Esophagus muscularis mucosa (tissue), 3 donors: ENCODE measurements around the gene SH3PXD2B.

Experiments used
- CTCF ChIP-seq, 3 experiments: fragments of 200-600 bp in 2 of 3; fragments of 450-650 bp in 1 of 3; sonication (generic) in 2 of 3; IDR thresholded peaks; one replicate each; pipeline ENCODE4 v1.5.1; 2017 to 2019; ENCODE audit warnings: antibody characterized with exemption in 3 of 3, mild to moderate bottlenecking in 2 of 3, moderate library complexity in 1 of 3
- EP300 ChIP-seq: sonication (generic); formaldehyde crosslinking; IDR thresholded peaks from one replicate; pipeline ENCODE4 v1.6.1; 2017; ENCODE audit warnings: antibody characterized with exemption

DNA sequence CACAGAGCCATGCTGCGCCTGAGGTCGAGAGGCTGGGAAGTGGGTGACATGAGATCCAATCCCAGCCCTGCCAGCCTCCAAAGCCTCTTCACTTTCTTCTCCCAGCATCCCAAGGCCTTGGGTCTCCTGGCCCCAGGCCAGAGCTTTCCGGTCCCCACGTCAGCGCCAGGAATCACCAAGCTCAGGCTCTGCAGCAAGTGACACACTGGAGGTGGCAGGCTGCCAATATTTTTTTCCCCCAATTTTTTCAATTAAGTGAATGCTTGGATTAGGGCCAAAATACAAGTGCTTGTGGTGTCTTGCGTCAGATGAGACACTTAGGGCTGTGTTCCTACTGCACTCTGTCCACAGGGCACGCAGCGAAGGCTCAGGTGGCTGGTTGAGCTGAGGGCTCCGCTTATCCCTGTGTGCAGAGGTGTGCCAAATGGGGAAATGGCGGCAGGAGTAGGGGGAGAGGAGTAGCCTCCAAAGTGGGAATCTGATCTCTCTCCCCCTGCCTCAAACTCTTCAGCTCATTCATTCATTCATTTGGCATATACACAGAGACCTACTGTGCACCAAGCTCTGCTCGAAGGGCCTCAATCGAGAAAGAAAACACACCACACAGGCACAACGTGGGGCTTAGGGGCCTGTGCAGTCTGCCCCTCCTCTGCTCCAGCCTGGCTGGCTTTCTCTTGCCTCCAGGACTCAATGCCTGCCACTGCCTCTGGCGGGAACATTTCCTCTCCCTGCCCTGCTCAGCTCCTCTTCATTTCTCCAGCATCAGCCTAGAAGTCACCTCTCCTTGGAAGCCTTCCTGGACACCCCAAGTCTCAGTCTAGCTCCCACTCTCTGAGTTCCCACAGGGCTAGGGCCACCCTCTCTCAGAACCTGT lies 16.6 kb downstream of the SH3PXD2B start:
- no peak for TF ChIP-seq EP300
- no peak for TF ChIP-seq CTCF (IDR thresholded peaks at IDR 0.05)
